Measurements from ENCODE around the gene PTPN1. TPM values are rescaled to one million over a fixed set of nuclear protein-coding genes. Genes with fewer than 3 reads are reported as not detected.

The PTPN1 gene
- total and polyA plus RNA-seq, 10 of the 15 experiments (the other 5 are each of a cell fraction or from before 2014, with no cell fraction given) = 15.9 to 74.7 (median 43.9) TPM

- peak overlapping the region; percentile 54 for H3K27ac ChIP-seq (ENCODE audit: control insufficient read depth, insufficient read depth)
- RAD21 ChIA-PET (ENCODE audit: unreplicated experiment) = interaction anchor here (0.6 to 2.5 kb wide), 6 partner anchors 12 to 1257 kb away, joined by 3 to 10 read pairs (median 4); no protein-coding TSS in a partner anchor
- in situ Hi-C loops (cut with MboI) = no loop called here
- FAIRE-seq = no peak
- SMC1A ChIA-PET (ENCODE audit: uncharacterized antibody, unreplicated experiment) = interaction anchor here (0.9 to 95.1 kb wide), 3 partner anchors 8 to 440 kb away, joined by 3 to 2799 read pairs (median 2799); partner anchors contain the start of gene PTPN1
- no peak for DNase-seq (ENCODE audit: low read depth, low spot score)
- TF ChIP-seq NFYB (IDR thresholded peaks at IDR 0.05; ENCODE audit: insufficient read depth, low read depth, low read length) (no peak), CEBPZ (IDR thresholded peaks at IDR 0.05; ENCODE audit: low read depth, low read length) (no peak), USF1 (IDR thresholded peaks at IDR 0.05; ENCODE audit: borderline replicate concordance, extremely low read length, insufficient read depth, low read depth, low read length) (no peak), FOS (IDR thresholded peaks at IDR 0.05; ENCODE audit: borderline replicate concordance, extremely low read depth, insufficient read length) (no peak), SUPT20H (IDR thresholded peaks at IDR 0.05; ENCODE audit: borderline replicate concordance, control insufficient read depth, low read depth, low read length) (no peak), ZBTB4 (CRISPR knock-in tag; IDR thresholded peaks at IDR 0.05) (no peak), WRNIP1 (IDR thresholded peaks at IDR 0.05; ENCODE audit: borderline replicate concordance, low read depth, low read length) (no peak)
- CTCF ChIA-PET = interaction anchor here (0.9 to 2.6 kb wide), 7 partner anchors 8 to 256 kb away, joined by 3 to 8 read pairs (median 3); no protein-coding TSS in a partner anchor
- H3K9ac ChIP-seq (ENCODE audit: control insufficient read depth, insufficient read depth, low read length) = no peak overlapping the region
- peaks cover 3% of the 10 kb centered on the region in 2 experiments; a peak in 3 of 4 replicates for H3K36me3 ChIP-seq (ENCODE audit: control insufficient read depth in 2 of 2, insufficient read depth in 2 of 2, low read length in 1 of 2)
- H3K9me3 ChIP-seq (replicated peaks; ENCODE audit: control insufficient read depth, insufficient read depth, low read length) = peaks cover 13% of the 10 kb centered on the region; the same call in 2 of the 3 replicates
- H3K27me3 ChIP-seq (replicated peaks in 1 of 2; ENCODE audit: control insufficient read depth in 2 of 2, insufficient read depth in 2 of 2, low read length in 1 of 2) = no peaks in the 10 kb centered on the region
- no TSS peak for BruUV-seq (replicated peaks)
- POLR2A ChIA-PET = interaction anchor here (0.5 to 3.1 kb wide), 10 partner anchors 8 to 852 kb away, joined by 3 to 13 read pairs (median 6); no protein-coding TSS in a partner anchor
- no peak overlapping the region for H2AFZ ChIP-seq (ENCODE audit: control insufficient read depth, low read depth, low read length)
- H3K4me1 ChIP-seq (ENCODE audit: control insufficient read depth, insufficient read depth, low read length) = peaks cover 41% of the 10 kb centered on the region
- peak overlapping the region; percentile 15; the same call in 1 of the 2 replicates for H3K4me3 ChIP-seq
- 21% methylated on average over 7 of the region's 7 CpGs for WGBS (ENCODE audit: insufficient coverage, insufficient replicate concordance, low lambda C conversion rate, missing lambda C conversion rate)
- H4K20me1 ChIP-seq (ENCODE audit: control insufficient read depth, insufficient read depth) = no peaks in the 10 kb centered on the region
- peak overlapping the region; percentile 15; the same call in 1 of the 2 replicates for H3K4me2 ChIP-seq (ENCODE audit: control insufficient read depth, insufficient read depth)
- ATAC-seq = peak; percentile 11; the same call in 2 of the 3 replicates
- intact Hi-C loops (cut with micrococcal nuclease; ENCODE audit: unreplicated experiment) = no loop called here
- peaks cover 90% of the 10 kb centered on the region for H3K79me2 ChIP-seq (ENCODE audit: control insufficient read depth, insufficient read depth, low read length)
Observed at GRCh38 chr20:50537546-50538201, 27.5 kb downstream of the PTPN1 start.

All from GM12878 (cell line).